Stomach (tissue), 8 donors: Measurements from ENCODE around the gene DPM3. TPM values are rescaled to one million over a fixed set of nuclear protein-coding genes. Genes with fewer than 3 reads are reported as not detected.

Source experiments
- polyA plus RNA-seq, 3 donors: library from polyadenylated mRNA; stranded (reverse); fragments of 200-250 nt; gene quantifications; one replicate each; pipeline ENCODE4 v1.2.3, GENCODE V29; 2013
- small RNA-seq, 4 donors: library from RNA; depleted of rRNA; stranded (forward); fragments of <200 nt; gene quantifications; one replicate each; pipeline ENCODE3, GENCODE V24; 2016
- total RNA-seq, 5 donors: library from RNA; depleted of rRNA; stranded (reverse); fragments of >200 nt; gene quantifications; one replicate each; pipeline versions ENCODE4 v1.1.0 to v1.2.3, GENCODE V29; 2014 to 2016
- donor health status: healthy with polysubstance abuse.
- donor health status: Bipolar disorder and iron deficiency.
- donor health status: healthy.

The DPM3 gene
- total and polyA plus RNA-seq, 8 donors = 13.3 to 301 (median 51.3) TPM; not detected in 1

Small RNAs within 50 kb of the gene (small RNA-seq; reads per million reads assigned to genes)
- gene HMGN2P18 (0 reads per million in 4 donors), gene RF00019 (0 reads per million in 4 donors)

Other genes starting within 250 kb of the DPM3 start
- gene PMVK, start 203.8 kb downstream of the DPM3 start, total RNA-seq = 10 to 100 TPM; 10.1 to 47.3 (median 36.8) TPM
- gene PMVK, start 203.8 kb downstream of the DPM3 start, polyA plus RNA-seq = 10 to 100 TPM; 37.4 to 57.1 (median 45.2) TPM
- gene PBXIP1, start 184.4 kb downstream of the DPM3 start, total RNA-seq = 100 to 1,000 TPM in 1 of 5 donors, 10 to 100 TPM in 4; 66.5 to 123 (median 81.1) TPM
- 10 to 100 TPM; 19.7 to 59.0 (median 33.4) TPM for gene PBXIP1, start 184.4 kb downstream of the DPM3 start, polyA plus RNA-seq
- 10 to 100 TPM in 4 of 5 donors, 1 to 10 TPM in 1; 8.1 to 75.3 (median 36.2) TPM for gene PYGO2, start 178.7 kb downstream of the DPM3 start, total RNA-seq
- 10 to 100 TPM; 12.2 to 19.8 (median 16.1) TPM for gene PYGO2, start 178.7 kb downstream of the DPM3 start, polyA plus RNA-seq
- gene SHC1, start 169.8 kb downstream of the DPM3 start, total RNA-seq = 10 to 100 TPM; 23.2 to 81.1 (median 59.6) TPM
- gene SHC1, start 169.8 kb downstream of the DPM3 start, polyA plus RNA-seq = 10 to 100 TPM; 43.7 to 58.8 (median 56.1) TPM
- gene CKS1B, start 165.8 kb downstream of the DPM3 start, total RNA-seq = 10 to 100 TPM in 2 of 5 donors, 1 to 10 TPM in 3; 4.7 to 36.1 (median 5.2) TPM
- 10 to 100 TPM; 40.9 to 73.3 (median 63.9) TPM for gene CKS1B, start 165.8 kb downstream of the DPM3 start, polyA plus RNA-seq
- 10 to 100 TPM; 14.1 to 76.5 (median 54.8) TPM for gene FLAD1, start 157.2 kb downstream of the DPM3 start, total RNA-seq
- gene FLAD1, start 157.2 kb downstream of the DPM3 start, polyA plus RNA-seq = 10 to 100 TPM; 31.4 to 43.8 (median 40.4) TPM
- gene LENEP, start 146.9 kb downstream of the DPM3 start, total RNA-seq = 10 to 100 TPM in 1 of 5 donors, 1 to 10 TPM in 1, not detected in 3; 1.1 to 11.6 TPM
- gene LENEP, start 146.9 kb downstream of the DPM3 start, polyA plus RNA-seq = not detected
- gene ZBTB7B, start 137.7 kb downstream of the DPM3 start, total RNA-seq = 100 to 1,000 TPM in 1 of 5 donors, 10 to 100 TPM in 4; 32.3 to 134 (median 53.9) TPM
- 10 to 100 TPM; 29.6 to 39.5 (median 35.6) TPM for gene ZBTB7B, start 137.7 kb downstream of the DPM3 start, polyA plus RNA-seq
- gene DCST2, start 106.8 kb downstream of the DPM3 start, total RNA-seq = 100 to 1,000 TPM in 1 of 5 donors, not detected in 4; 158 TPM
- 1 to 10 TPM; 1.6 to 6.6 (median 6.1) TPM for gene DCST2, start 106.8 kb downstream of the DPM3 start, polyA plus RNA-seq
- under 1 TPM in 2 of 5 donors, not detected in 3; 0.18 to 0.89 TPM for gene DCST1, start 106.7 kb downstream of the DPM3 start, total RNA-seq
- gene DCST1, start 106.7 kb downstream of the DPM3 start, polyA plus RNA-seq = under 1 TPM in 1 of 3 donors, not detected in 2; 0.13 TPM
- gene ADAM15, start 89.2 kb downstream of the DPM3 start, total RNA-seq = 100 to 1,000 TPM in 4 of 5 donors, 10 to 100 TPM in 1; 56.2 to 335 (median 126) TPM
- 100 to 1,000 TPM; 149 to 267 (median 159) TPM for gene ADAM15, start 89.2 kb downstream of the DPM3 start, polyA plus RNA-seq
- gene EFNA4, start 76.8 kb downstream of the DPM3 start, total RNA-seq = 1 to 10 TPM in 3 of 5 donors, not detected in 2; 3.5 to 9.9 (median 5.8) TPM
- gene EFNA4, start 76.8 kb downstream of the DPM3 start, polyA plus RNA-seq = 10 to 100 TPM in 1 of 3 donors, 1 to 10 TPM in 2; 4.3 to 13.2 (median 6.7) TPM
- not detected for gene EFNA3, start 61.7 kb downstream of the DPM3 start, total RNA-seq
- gene EFNA3, start 61.7 kb downstream of the DPM3 start, polyA plus RNA-seq = 1 to 10 TPM in 2 of 3 donors, under 1 TPM in 1; 0.76 to 4.9 (median 1.5) TPM
- 10 to 100 TPM; 12.2 to 75.3 (median 36.0) TPM for gene EFNA1, start 12.7 kb downstream of the DPM3 start, total RNA-seq
- 10 to 100 TPM; 31.3 to 65.8 (median 47.7) TPM for gene EFNA1, start 12.7 kb downstream of the DPM3 start, polyA plus RNA-seq
- 100 to 1,000 TPM in 1 of 5 donors, 10 to 100 TPM in 3, 1 to 10 TPM in 1; 4.5 to 114 (median 22.5) TPM for gene SLC50A1, start 4.7 kb downstream of the DPM3 start, total RNA-seq
- 10 to 100 TPM; 39.7 to 48.3 (median 40.2) TPM for gene SLC50A1, start 4.7 kb downstream of the DPM3 start, polyA plus RNA-seq
- gene KRTCAP2, start 32.8 kb upstream of the DPM3 start, total RNA-seq = 100 to 1,000 TPM in 3 of 5 donors, 10 to 100 TPM in 2; 60.8 to 238 (median 133) TPM
- gene KRTCAP2, start 32.8 kb upstream of the DPM3 start, polyA plus RNA-seq = 100 to 1,000 TPM; 183 to 399 (median 242) TPM
- gene TRIM46, start 33.3 kb upstream of the DPM3 start, total RNA-seq = 10 to 100 TPM in 1 of 5 donors, 1 to 10 TPM in 1, under 1 TPM in 1, not detected in 2; 0.73 to 16.9 (median 5.4) TPM
- gene TRIM46, start 33.3 kb upstream of the DPM3 start, polyA plus RNA-seq = under 1 TPM; 0.58 to 0.68 (median 0.61) TPM
- gene THBS3, start 67.4 kb upstream of the DPM3 start, total RNA-seq = 10 to 100 TPM; 11.0 to 65.9 (median 25.4) TPM
- gene THBS3, start 67.4 kb upstream of the DPM3 start, polyA plus RNA-seq = 10 to 100 TPM; 11.0 to 27.9 (median 17.8) TPM
- 10 to 100 TPM in 4 of 5 donors, 1 to 10 TPM in 1; 1.2 to 54.9 (median 25.2) TPM for gene MTX1, start 68.2 kb upstream of the DPM3 start, total RNA-seq
- gene MTX1, start 68.2 kb upstream of the DPM3 start, polyA plus RNA-seq = 10 to 100 TPM; 48.3 to 71.1 (median 58.2) TPM
- 10 to 100 TPM in 4 of 5 donors, 1 to 10 TPM in 1; 2.8 to 77.9 (median 19.6) TPM for gene ENTREP3, start 115.0 kb upstream of the DPM3 start, total RNA-seq
- gene ENTREP3, start 115.0 kb upstream of the DPM3 start, polyA plus RNA-seq = 10 to 100 TPM in 2 of 3 donors, 1 to 10 TPM in 1; 9.7 to 20.5 (median 11.6) TPM
- gene SCAMP3, start 121.8 kb upstream of the DPM3 start, total RNA-seq = 10 to 100 TPM in 4 of 5 donors, 1 to 10 TPM in 1; 7.0 to 32.6 (median 24.1) TPM
- 10 to 100 TPM; 25.8 to 48.4 (median 45.4) TPM for gene SCAMP3, start 121.8 kb upstream of the DPM3 start, polyA plus RNA-seq
- gene CLK2, start 133.0 kb upstream of the DPM3 start, total RNA-seq = 10 to 100 TPM; 29.7 to 77.6 (median 53.6) TPM
- 10 to 100 TPM; 16.0 to 46.4 (median 17.0) TPM for gene CLK2, start 133.0 kb upstream of the DPM3 start, polyA plus RNA-seq
- gene HCN3, start 136.9 kb upstream of the DPM3 start, total RNA-seq = 10 to 100 TPM in 1 of 5 donors, 1 to 10 TPM in 4; 1.1 to 13.6 (median 2.7) TPM
- 1 to 10 TPM in 2 of 3 donors, under 1 TPM in 1; 0.46 to 3.1 (median 1.1) TPM for gene HCN3, start 136.9 kb upstream of the DPM3 start, polyA plus RNA-seq
- gene PKLR, start 160.9 kb upstream of the DPM3 start, total RNA-seq = 1 to 10 TPM in 1 of 5 donors, not detected in 4; 4.6 TPM
- not detected for gene PKLR, start 160.9 kb upstream of the DPM3 start, polyA plus RNA-seq
- gene FDPS, start 168.3 kb upstream of the DPM3 start, total RNA-seq = 100 to 1,000 TPM in 1 of 5 donors, 10 to 100 TPM in 4; 27.7 to 223 (median 72.4) TPM
- gene FDPS, start 168.3 kb upstream of the DPM3 start, polyA plus RNA-seq = 100 to 1,000 TPM; 149 to 229 (median 199) TPM
- gene RUSC1, start 180.4 kb upstream of the DPM3 start, total RNA-seq = 100 to 1,000 TPM in 1 of 5 donors, 10 to 100 TPM in 3, 1 to 10 TPM in 1; 9.5 to 164 (median 31.3) TPM
- gene RUSC1, start 180.4 kb upstream of the DPM3 start, polyA plus RNA-seq = 10 to 100 TPM; 25.6 to 32.7 (median 31.4) TPM